T-helper 22 cell (primary cell): ENCODE measurements around the gene MEGF10.
"Not testable (repeated sequence)": the region's sequence is repeated elsewhere in the genome, so short reads cannot be mapped to it uniquely, and the experiment has no call there.

ENCODE experiments used
- DNase-seq: peaks from one replicate; pipeline ENCODE4 v3.0.0-alpha.2; 2020; ENCODE audit warnings: low read depth

MEGF10 gene

GRCh38 chr5:127290019-127290945 is at the start of gene MEGF10:
Gene MEGF10 (plus strand): TSS chr5:127290796. CDS start chr5:127331309, 40,513 bp downstream.
- no peak for DNase-seq

DNA sequence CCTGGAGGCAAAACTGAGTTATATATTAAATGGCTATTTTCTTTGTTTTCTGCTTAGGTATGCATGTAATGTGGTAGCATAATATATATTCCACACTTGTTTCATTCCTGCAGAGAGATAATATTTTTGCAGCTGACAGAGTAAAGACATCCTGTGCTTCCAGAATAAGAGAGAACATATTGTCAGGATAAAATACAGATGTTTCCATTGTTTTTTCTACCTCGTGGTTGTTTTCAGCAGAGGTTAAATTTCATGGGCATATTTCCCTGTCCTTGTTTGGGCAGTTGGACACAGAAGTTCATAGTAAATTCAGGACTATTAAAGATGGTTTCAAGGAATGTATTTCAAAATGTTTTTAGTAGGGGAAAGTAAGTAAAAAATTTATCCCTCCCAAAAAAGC is 47.6 kb upstream of the MEGF10 start:
- no peak for DNase-seq

DNA sequence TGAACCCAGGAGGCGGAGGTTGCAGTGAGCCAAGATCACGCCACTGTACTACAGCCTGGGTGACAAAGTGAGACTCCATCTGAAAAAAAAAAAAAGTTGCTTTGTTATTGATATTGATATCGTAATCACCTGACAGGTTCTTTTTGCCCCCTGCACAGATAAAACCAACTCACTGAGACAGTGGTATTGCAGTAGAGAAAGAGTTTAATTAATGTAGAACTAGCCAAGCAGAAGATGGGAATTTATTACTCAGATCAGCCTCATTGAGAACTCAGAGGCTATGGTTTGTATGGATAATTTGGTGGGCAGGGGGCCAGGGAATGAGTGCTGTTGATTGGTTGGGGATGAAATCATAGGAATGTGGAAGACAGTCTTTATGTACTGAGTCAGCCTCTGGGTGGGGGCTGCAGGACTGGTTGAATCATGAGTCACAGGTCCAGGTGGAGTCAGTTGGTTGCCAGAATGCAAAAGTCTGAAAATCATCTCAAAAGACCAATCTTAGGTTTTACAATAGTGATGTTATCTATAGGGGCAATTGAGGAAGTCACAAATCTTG is 35.8 kb upstream of the MEGF10 start:
- DNase-seq = no peak

DNA sequence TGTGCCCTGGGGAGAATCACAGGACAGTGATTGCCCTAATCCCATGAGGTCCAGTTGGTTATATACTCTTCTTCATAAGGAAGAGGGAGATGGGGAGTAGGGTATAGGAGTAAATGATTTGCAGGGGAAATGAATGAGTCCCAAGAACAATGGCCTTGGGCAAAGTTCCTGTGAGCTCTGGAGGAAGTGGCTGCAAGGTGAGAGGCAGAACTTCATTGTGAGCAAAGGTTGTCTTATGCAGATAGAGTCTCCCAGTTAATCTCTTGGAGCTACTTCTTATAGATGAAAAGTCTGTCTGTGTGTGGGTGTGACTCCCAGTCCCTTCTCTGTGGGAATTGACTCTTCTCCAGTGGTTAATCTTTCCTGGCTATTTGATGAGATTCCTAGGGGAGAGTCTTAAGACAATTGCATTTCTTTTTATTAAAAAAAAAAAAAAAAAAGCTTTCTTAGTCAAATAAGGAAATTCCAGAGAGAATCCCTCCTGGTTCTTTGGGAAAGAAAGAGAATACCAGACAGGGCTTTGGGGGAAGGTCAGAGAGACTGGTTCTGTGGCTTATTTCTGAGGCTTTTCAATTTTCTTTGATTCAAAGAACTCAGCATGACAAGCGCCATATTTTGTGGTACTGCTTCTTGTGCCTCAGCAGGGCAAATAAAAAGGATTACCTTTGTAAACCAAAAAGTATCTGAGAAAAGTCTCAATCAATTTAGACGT is 33.6 kb upstream of the MEGF10 start:
- DNase-seq = no peak

DNA sequence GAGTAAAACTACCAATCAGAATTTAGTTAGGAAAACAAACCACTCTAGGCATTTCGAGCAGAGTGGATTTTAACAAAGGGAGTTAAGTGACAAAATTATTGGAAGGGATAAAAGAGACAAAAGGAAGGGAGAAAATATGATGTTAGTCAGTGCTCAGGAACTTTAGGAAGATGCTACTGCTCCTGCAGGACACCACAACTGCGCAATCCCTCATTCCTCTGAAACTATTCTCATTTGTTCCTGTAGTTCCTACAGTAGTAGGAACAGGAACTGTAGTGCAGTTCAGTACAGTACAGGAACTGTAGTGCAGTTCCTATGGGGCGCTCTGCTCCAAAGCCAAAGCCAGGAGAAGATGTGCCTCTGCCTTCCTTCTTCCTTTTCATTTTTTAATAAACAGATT is 29.9 kb upstream of the MEGF10 start:
- no peak for DNase-seq

DNA sequence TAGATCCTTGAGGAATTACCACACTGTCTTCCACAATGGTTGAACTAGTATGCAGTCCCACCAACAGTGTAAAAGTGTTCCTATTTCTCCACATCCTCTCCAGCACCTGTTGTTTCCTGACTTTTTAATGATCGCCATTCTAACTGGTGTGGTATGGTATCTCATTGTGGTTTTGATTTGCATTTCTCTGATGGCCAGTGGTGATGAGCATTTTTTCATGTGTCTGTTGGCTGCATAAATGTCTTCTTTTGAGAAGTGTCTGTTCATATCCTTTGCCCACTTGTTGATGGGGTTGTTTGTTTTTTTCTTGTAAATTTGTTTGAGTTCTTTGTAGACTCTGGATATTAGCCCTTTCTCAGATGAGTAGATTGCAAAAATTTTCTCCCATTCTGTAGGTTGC is 25.1 kb upstream of the MEGF10 start:
- DNase-seq = not testable (repeated sequence)

- DNase-seq = not testable (repeated sequence)
Measured at GRCh38 chr5:127268342-127268741, 22.3 kb upstream of the MEGF10 start.

GRCh38 chr5:127270713-127271112 is 19.9 kb upstream of the MEGF10 start:
- DNase-seq = not testable (repeated sequence)

GRCh38 chr5:127275641-127276193 is 14.9 kb upstream of the MEGF10 start:
- no peak for DNase-seq

DNA sequence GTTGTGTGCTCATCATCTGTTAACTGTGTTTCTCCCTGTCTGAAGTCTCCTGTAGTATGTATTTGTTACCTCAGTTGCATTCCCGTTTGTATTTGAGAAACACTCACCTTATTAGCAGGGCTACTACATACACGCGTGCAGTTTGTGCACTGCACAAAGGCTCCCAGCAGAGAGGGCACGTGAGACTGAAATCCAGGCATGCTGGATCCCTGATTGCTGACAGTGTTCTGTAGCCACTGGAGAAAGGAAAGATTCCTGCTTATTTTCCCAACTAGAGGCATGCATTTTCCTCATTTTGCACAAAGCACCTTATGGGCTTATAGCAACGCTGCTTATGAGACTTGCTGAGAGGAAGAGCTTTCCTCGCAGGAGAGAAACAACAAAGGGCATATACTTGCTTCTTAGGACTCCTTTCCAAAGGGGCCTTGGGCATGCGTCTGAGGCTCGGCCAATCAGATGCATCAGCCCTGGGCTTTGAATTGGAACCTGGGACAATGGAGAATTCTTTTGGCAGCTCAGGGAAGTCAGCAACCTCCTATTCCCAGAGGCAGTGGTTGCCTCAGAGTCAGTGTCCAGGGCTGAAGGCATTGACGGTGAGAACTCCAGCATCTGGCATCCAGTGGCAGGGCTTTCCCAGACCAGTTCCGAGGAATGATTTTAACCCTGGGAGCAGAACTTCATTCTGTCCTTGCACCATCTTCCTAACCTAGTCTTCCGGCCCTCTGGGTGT is 9.9 kb upstream of the MEGF10 start:
- no peak for DNase-seq

GRCh38 chr5:127281609-127282008 is 9.0 kb upstream of the MEGF10 start:
- DNase-seq = no peak

- no peak for DNase-seq
Measured at GRCh38 chr5:127288676-127289075, 1.9 kb upstream of the MEGF10 start.

DNA sequence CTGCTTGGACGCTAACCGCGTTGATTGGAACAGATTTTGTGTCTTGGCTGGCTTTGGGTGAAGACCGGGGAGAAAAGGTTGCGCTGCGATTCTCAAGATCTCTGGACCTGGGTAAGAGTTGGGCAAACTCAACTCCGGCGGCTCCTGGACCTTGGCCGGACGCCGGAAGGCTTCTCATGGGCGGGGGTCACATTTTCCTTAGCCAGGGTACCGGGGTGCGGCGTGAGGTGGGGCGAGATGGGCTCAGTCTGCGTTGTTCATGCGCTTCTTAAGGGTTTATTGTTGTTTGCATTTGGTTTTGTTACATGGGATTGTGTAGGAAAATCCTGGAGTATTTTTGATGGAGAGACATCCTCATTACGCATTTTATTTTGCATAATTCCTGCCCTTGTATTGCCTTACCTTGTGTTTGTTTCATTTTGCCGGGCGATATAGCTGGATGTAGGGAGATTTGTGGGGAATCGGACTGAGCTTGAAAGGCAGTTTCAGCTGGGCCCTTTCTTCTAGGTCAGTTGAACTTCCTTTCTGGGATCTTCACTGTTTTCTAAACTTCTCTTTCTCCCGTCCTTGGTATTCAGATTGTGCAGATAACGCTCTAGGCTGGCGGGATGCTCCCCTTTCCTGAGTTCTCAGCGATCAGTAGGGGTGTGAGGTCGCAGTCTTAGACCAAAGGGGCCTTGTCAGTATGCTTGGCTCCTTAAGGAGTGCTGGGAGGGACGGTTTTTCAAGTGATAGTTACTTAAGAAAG is 524 bp downstream of the MEGF10 start:
- no peak for DNase-seq

DNA sequence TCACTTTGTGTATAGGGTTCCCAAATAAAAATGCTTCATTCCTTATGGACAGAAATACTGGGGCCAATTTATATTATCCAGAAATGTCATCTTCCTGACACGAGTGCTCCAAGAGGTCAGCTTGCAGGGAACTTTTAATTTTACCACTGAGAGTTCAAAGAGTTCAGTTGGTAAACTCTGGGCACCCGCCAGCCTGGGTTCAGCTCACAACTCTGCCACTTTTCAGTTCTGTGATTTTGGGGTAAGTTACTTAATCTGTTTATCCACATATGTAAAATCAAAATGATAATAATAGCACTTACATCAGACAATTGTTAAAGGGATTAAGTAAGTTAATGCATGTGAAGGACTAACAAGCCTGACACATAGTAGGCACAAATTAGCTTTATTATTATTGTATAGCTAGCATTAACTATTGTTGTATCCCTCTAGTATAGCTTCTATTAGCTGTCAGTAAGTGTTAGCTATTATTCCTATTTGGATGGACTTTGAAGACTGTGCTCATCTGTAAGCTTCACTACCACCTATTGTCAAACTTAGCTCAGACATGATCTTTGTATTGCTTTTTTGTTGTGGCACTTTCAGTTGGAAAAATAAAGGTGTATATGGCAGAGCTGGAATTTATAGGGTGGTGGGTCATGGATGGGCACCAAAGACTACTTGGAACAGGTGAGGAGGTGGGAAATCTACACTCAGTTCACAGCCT is 1.6 kb downstream of the MEGF10 start:
- no peak for DNase-seq

DNA sequence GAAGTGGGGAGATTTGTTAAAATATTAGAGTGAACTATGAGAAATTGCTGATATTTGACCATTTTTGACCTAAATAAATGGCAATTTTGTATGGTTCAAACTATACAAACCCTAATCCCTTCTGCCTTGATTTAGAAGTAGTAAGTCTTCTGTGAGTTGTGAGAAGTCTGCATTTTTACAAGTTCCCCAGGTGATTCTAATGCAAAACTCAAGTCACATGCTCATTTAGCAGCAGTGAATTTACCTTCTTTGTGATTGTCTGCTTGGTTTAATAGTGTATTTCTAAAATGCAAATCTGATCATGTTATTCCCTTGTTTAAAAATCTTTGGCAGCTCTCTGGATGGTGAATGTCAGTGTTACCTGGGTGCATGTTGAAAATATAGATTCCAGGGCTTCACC is 2.8 kb downstream of the MEGF10 start:
- no peak for DNase-seq

DNA sequence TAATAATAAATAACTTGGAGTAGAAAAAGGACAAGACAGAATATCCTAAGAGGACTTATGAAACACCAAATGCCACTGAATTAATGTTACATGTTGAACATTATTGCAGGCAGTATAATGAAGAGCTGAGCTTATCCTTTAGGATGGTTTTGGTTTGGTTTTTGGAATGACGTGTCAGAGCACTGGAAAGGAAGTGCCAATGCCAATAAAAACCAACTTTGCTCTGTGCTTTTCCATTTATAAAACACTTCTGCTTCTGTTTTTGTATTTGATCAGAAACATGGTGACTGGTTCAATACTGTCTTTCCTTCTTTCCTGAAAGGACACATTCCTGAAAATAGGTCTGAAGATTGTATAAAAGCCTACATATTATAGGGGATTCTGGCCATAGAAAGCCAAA is 4.2 kb downstream of the MEGF10 start:
- DNase-seq = no peak

DNA sequence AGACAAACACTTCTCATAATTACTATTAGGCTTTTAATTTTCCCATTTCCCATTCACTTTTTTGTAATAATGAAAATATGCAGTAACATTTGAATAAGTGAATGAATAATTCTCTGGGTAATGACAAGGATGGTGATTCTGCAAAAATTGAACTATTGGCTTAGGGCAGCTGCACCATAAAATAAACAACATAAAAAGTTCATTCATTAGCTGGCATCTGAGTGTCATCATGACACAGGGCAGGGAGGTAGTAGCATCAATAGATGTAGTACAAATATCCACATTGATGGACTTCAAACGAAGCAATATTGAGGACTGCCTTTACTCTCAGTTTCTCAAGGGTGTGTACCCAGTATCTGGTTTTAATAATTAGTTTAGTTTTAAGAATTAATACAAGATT is 4.9 kb downstream of the MEGF10 start:
- DNase-seq = no peak

- DNase-seq = no peak
Measured at GRCh38 chr5:127296321-127296720, 5.7 kb downstream of the MEGF10 start.

DNA sequence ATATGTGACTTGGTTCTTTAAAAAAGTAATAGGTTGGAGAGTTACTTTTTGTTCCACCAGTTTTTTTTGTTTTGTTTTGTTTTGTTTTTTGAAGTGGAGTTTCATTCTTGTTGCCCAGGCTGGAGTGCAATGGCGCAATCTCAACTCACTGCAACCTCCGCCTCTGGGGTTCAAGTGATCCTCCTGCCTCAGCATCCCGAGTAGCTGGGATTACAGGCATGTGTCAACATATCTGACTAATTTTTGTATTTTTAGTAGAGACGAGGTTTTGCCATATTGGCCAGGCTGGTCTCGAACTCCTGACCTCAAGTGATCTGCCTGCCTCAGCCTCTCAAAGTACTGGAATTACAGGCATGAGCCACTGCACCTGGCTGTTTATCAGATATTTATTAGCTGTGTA is 6.3 kb downstream of the MEGF10 start:
- DNase-seq = not testable (repeated sequence)

DNA sequence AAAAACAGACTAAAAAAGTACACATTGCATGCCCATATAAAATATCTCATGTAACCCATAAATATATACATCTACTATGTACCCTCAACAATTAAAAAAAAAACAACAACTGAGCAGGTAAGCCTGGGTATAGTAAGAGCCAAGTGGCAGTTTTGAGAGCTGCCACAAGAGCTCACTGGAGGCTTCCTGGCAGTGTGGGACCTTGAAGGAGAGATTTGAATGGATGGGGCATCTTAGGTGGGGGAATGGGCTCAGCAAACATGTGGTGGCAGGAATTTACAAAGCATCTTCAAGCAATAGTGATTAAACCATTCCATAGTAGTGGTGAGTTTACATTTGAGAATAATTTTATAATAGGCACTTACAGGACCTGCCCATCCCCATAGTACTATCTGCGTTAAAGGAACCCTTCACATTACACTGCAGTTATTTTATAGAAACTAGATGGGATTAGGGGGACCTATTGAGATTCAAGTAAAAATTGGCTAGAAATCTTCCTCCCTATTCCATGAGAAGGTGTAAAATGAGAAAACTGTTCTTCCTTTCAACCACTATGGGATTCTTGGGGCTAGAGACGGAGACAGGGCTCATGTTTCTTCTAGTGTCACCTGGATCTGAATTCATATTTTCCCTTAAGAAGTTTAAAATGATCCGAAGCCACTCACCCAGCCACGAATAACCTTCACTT is 6.9 kb downstream of the MEGF10 start:
- no peak for DNase-seq
